Tibial nerve (tissue), 4 donors: ENCODE data around the gene SYT17.

Experiments used
- CTCF ChIP-seq, 5 experiments: fragments of 200-600 bp in 3 of 5; fragments of 450-650 bp in 2 of 5; sonication (generic) in 3 of 5; IDR thresholded peaks; one replicate each; pipeline ENCODE4 v1.5.1; 2016 to 2019; ENCODE audit warnings: antibody characterized with exemption in 5 of 5, mild to moderate bottlenecking in 3 of 5, moderate library complexity in 2 of 5
- EP300 ChIP-seq, 2 donors: sonication (generic); formaldehyde crosslinking; IDR thresholded peaks; one replicate each; pipeline ENCODE4 v1.6.1; 2017; ENCODE audit warnings: antibody characterized with exemption in 2 of 2, mild to moderate bottlenecking in 1 of 2
- POLR2A ChIP-seq, 2 donors: fragments of 450-650 bp; IDR thresholded peaks; one replicate each; pipeline ENCODE4 v1.6.1; 2017; ENCODE audit warnings: antibody characterized with exemption in 2 of 2, mild to moderate bottlenecking in 2 of 2, moderate library complexity in 2 of 2

- TF ChIP-seq CTCF (IDR thresholded peaks at IDR 0.05) (no peak), POLR2A (IDR thresholded peaks at IDR 0.05) (no peak), EP300 (IDR thresholded peaks at IDR 0.05) (no peak)
Measured at GRCh38 chr16:19289811-19290485, 121.9 kb downstream of the SYT17 start.
